ENCODE data around the gene CMTM4. TPM values are rescaled to one million over a fixed set of nuclear protein-coding genes. Genes with fewer than 3 reads are reported as not detected.

CMTM4 gene
- total RNA-seq, 1 donor from 2014 or later, result 15.5 TPM

GRCh38 chr16:66706506-66706880 lies 9.9 kb upstream of the CMTM4 start:
- no peaks in the 10 kb centered on the region for H3K9me3 Mint-ChIP-seq (ENCODE audit: unreplicated experiment)
- peaks cover 2% of the 10 kb centered on the region for H3K27me3 Mint-ChIP-seq (ENCODE audit: unreplicated experiment)
- no peak for TF ChIP-seq CTCF (IDR thresholded peaks at IDR 0.05; ENCODE audit: unreplicated experiment)
- H3K36me3 Mint-ChIP-seq (ENCODE audit: low read depth, unreplicated experiment), result no peaks in the 10 kb centered on the region
- no peak overlapping the region for H3K4me3 Mint-ChIP-seq (ENCODE audit: unreplicated experiment)
- H3K4me1 Mint-ChIP-seq (ENCODE audit: unreplicated experiment), result no peaks in the 10 kb centered on the region
- H3K27ac Mint-ChIP-seq (ENCODE audit: unreplicated experiment), result no peak overlapping the region
- DNase-seq (ENCODE audit: low spot score), result no peak

- Mint-ChIP-seq H3K27ac (ENCODE audit: unreplicated experiment) (no peak overlapping the region), H3K4me1 (ENCODE audit: unreplicated experiment) (no peaks in the 10 kb centered on the region), H3K4me3 (ENCODE audit: unreplicated experiment) (no peak overlapping the region), H3K36me3 (ENCODE audit: low read depth, unreplicated experiment) (no peaks in the 10 kb centered on the region), H3K27me3 (ENCODE audit: unreplicated experiment) (peaks cover 2% of the 10 kb centered on the region), H3K9me3 (ENCODE audit: unreplicated experiment) (no peaks in the 10 kb centered on the region)
- no peak for TF ChIP-seq CTCF (IDR thresholded peaks at IDR 0.05; ENCODE audit: unreplicated experiment)
- DNase-seq (ENCODE audit: low spot score), result no peak
These were observed 9.4 kb upstream of the CMTM4 start for GRCh38 chr16:66705790-66706505.

DNA sequence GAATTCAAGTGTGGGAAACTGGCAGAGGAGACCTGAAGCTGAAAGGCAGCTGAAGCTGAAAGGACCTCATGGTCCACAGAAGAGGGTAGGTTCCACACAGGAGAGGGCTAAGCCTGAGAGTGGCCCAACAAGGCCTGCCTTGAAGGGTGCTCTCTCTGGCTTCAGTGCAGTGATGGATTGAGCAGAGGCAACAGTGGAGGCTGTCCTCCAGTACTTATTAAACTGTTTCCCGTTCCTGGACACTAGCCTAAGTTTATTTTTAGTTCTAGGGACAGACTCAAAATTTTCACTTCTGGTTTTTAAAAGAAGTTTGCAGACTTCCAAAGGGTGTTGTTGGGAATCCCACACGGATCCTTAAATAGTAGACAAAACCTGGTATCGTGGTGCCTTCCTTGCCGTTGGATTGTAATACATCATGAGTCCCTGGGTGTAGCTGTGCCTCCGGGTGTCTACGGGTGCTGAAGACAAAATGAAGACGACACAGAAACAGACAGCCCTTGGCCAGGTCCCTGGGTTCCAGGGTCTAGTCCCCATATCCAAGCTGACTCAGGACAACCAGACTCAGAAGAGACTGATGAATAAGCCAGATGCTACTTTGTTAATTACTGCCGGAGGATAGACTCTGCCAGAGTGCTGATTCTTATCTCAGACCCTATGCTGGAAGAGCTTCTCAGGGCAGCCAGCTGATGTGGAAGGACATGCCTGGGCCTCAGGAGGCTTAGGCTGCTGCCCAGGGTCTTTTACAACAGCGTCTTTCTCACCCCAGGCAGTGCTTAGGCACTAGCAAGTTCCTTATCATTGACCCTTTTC lies 7.1 kb upstream of the CMTM4 start:
- DNase-seq (ENCODE audit: low spot score), result no peak
- Mint-ChIP-seq H3K36me3 (ENCODE audit: low read depth, unreplicated experiment) (no peaks in the 10 kb centered on the region), H3K4me1 (ENCODE audit: unreplicated experiment) (no peaks in the 10 kb centered on the region), H3K27me3 (ENCODE audit: unreplicated experiment) (peaks cover 4% of the 10 kb centered on the region), H3K27ac (ENCODE audit: unreplicated experiment) (no peak overlapping the region), H3K9me3 (ENCODE audit: unreplicated experiment) (no peaks in the 10 kb centered on the region), H3K4me3 (ENCODE audit: unreplicated experiment) (no peak overlapping the region)
- no peak for TF ChIP-seq CTCF (IDR thresholded peaks at IDR 0.05; ENCODE audit: unreplicated experiment)

- no peak for TF ChIP-seq CTCF (IDR thresholded peaks at IDR 0.05; ENCODE audit: unreplicated experiment)
- H3K9me3 Mint-ChIP-seq (ENCODE audit: unreplicated experiment), result no peaks in the 10 kb centered on the region
- peaks cover 5% of the 10 kb centered on the region for H3K27me3 Mint-ChIP-seq (ENCODE audit: unreplicated experiment)
- H3K4me3 Mint-ChIP-seq (ENCODE audit: unreplicated experiment), result no peak overlapping the region
- H3K27ac Mint-ChIP-seq (ENCODE audit: unreplicated experiment), result no peak overlapping the region
- no peak for DNase-seq (ENCODE audit: low spot score)
- H3K36me3 Mint-ChIP-seq (ENCODE audit: low read depth, unreplicated experiment), result no peaks in the 10 kb centered on the region
- no peaks in the 10 kb centered on the region for H3K4me1 Mint-ChIP-seq (ENCODE audit: unreplicated experiment)
These were observed 5.0 kb upstream of the CMTM4 start for GRCh38 chr16:66701516-66701915.

DNA sequence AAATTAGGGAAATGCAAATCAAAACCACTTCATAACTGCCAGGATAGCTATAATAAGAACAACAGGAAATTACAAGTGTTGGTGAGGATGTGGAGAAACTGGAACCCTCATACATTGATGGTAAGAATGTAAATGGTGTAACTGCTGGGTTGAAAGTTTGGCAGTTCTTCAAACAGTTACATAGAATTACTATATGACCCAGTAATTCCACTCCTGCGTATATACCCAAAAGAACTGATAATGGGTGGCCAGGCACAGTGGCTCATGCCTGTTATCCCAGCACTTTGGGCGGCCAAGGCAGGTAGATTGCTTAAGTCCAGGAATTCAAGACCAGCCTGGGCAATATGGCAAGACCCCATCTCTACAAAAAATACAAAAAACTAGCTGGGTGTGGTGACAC lies 4.5 kb upstream of the CMTM4 start:
- Mint-ChIP-seq H3K4me1 (ENCODE audit: unreplicated experiment) (no peaks in the 10 kb centered on the region), H3K27me3 (ENCODE audit: unreplicated experiment) (peaks cover 5% of the 10 kb centered on the region), H3K36me3 (ENCODE audit: low read depth, unreplicated experiment) (no peaks in the 10 kb centered on the region), H3K9me3 (ENCODE audit: unreplicated experiment) (no peaks in the 10 kb centered on the region), H3K4me3 (ENCODE audit: unreplicated experiment) (no peak overlapping the region), H3K27ac (ENCODE audit: unreplicated experiment) (no peak overlapping the region)
- DNase-seq (ENCODE audit: low spot score), result no peak
- TF ChIP-seq CTCF (IDR thresholded peaks at IDR 0.05; ENCODE audit: unreplicated experiment), result no peak

Measured in endothelial cell (in vitro differentiated cells).